Endothelial cell of umbilical vein (primary cell): ENCODE results near the gene ZNF423. TPM values are rescaled to one million over a fixed set of nuclear protein-coding genes. Genes with fewer than 3 reads are reported as not detected.

ENCODE experiments used
- BruUV-seq: library from RNA; stranded (reverse); fragments of 400-500 nt; replicated peaks from 2 replicates; lab custom pipeline; 2021; lab: Mats Ljungman, UMichigan
- CTCF ChIA-PET: fragments of 300-600, 350-600 bp; sonication (Branson Sonifier 250); formaldehyde crosslinking; loops from one replicate; lab custom pipeline; 2021; ENCODE audit warnings: antibody characterized with exemption, inconsistent platforms; lab: Charles Lee
- POLR2A ChIA-PET: fragments of 300-600, 350-600 bp; sonication (Branson Sonifier 250); formaldehyde crosslinking; loops from one replicate; lab custom pipeline; 2021; ENCODE audit warnings: antibody characterized with exemption, inconsistent platforms; lab: Charles Lee
- DNase-seq: peaks from one replicate; pipeline ENCODE4 v3.0.0-alpha.2; 2011; ENCODE audit warnings: low read depth, low spot score
- FAIRE-seq: peaks from 2 replicates; lab custom pipeline; 2011; peaks lifted over from hg19 to GRCh38; lab: Jason Lieb, UNC
- H2AFZ ChIP-seq: 2 replicates; pipeline ENCODE4 v1.6.0; 2012; ENCODE audit warnings: low read depth, low read length, control low read depth, inconsistent platforms
- H3K27ac ChIP-seq: 2 replicates; pipeline ENCODE4 v1.5.1; 2011; ENCODE audit warnings: low read depth, mild to moderate bottlenecking, control low read depth, low read length, moderate library complexity; ENCODE audit not compliant: insufficient read depth
- H3K27me3 ChIP-seq, 2 experiments: 2 replicates each; pipeline versions ENCODE4 v1.6.0 to v1.6.1; 2011; ENCODE audit warnings: low read length in 2 of 2, mixed read lengths in 1 of 2; ENCODE audit not compliant: control insufficient read depth in 2 of 2, insufficient read depth in 2 of 2
- H3K36me3 ChIP-seq, 2 experiments: 2 replicates in 1 of 2; 3 replicates in 1 of 2; pipeline ENCODE4 v1.5.1; 2011; ENCODE audit warnings: low read length in 2 of 2, mild to moderate bottlenecking in 1 of 2, moderate library complexity in 1 of 2; ENCODE audit not compliant: control insufficient read depth in 2 of 2, insufficient read depth in 2 of 2; ENCODE audit errors: extremely low read depth in 1 of 2
- H3K4me1 ChIP-seq: 3 replicates; pipeline ENCODE4 v1.5.1; 2011; ENCODE audit warnings: mild to moderate bottlenecking, low read length; ENCODE audit not compliant: control insufficient read depth, insufficient read depth; ENCODE audit errors: extremely low read depth
- H3K4me2 ChIP-seq: 2 replicates; pipeline ENCODE4 v1.6.1; 2011; ENCODE audit warnings: low read length, control low read depth, mixed read lengths; ENCODE audit not compliant: insufficient read depth
- H3K4me3 ChIP-seq, 3 experiments: fragments of 200-600 bp in 1 of 3; sonication (generic), shearing (Covaris generic) in 1 of 3; replicated peaks in 1 of 3; 2 replicates each; pipeline ENCODE4 v1.5.1; 2011 to 2016; ENCODE audit warnings: control low read depth in 3 of 3, low read length in 3 of 3, mild to moderate bottlenecking in 2 of 3, inconsistent platforms in 1 of 3, low read depth in 1 of 3, moderate library complexity in 1 of 3; ENCODE audit not compliant: insufficient read depth in 1 of 3
- H3K79me2 ChIP-seq: 2 replicates; pipeline ENCODE4 v1.6.0; 2012; ENCODE audit warnings: low read length, inconsistent platforms; ENCODE audit not compliant: control insufficient read depth, insufficient read depth
- H3K9ac ChIP-seq: replicated peaks from 2 replicates; pipeline ENCODE3; 2011; ENCODE audit warnings: low read length, control low read depth; ENCODE audit not compliant: insufficient read depth; ENCODE audit errors: extremely low read depth
- H3K9me1 ChIP-seq: replicated peaks from 3 replicates; pipeline ENCODE4 v1.6.0; 2011; ENCODE audit warnings: mild to moderate bottlenecking, low read length; ENCODE audit not compliant: control insufficient read depth, insufficient read depth; ENCODE audit errors: extremely low read depth
- H3K9me3 ChIP-seq: replicated peaks from 2 replicates; pipeline ENCODE4 v1.5.1; 2012; ENCODE audit warnings: low read length, inconsistent platforms; ENCODE audit not compliant: control insufficient read depth, insufficient read depth
- H4K20me1 ChIP-seq: replicated peaks from 2 replicates; pipeline ENCODE3; 2011; ENCODE audit warnings: mild to moderate bottlenecking, low read length; ENCODE audit not compliant: control insufficient read depth, insufficient read depth; ENCODE audit errors: extremely low read depth
- EZH2 ChIP-seq: IDR thresholded peaks from 2 replicates; pipeline ENCODE4 v1.6.1; 2012; ENCODE audit warnings: borderline replicate concordance, low read depth, mild to moderate bottlenecking, moderate library complexity, low read length, inconsistent platforms; ENCODE audit not compliant: severe bottlenecking
- POLR2AphosphoS5 ChIP-seq: IDR thresholded peaks from 2 replicates; pipeline ENCODE4 v1.6.1; 2012; ENCODE audit warnings: low read depth, mild to moderate bottlenecking, control low read depth, low read length, moderate library complexity; ENCODE audit not compliant: insufficient read depth
- dilution Hi-C: fragments of 300-500 bp; cut with MboI; formaldehyde crosslinking; loops from one replicate; pipeline ENCODE4 v1.15.0; 2019; ENCODE audit warnings: low sequenced_read_pairs; ENCODE audit not compliant: extremely low pct_ligation_motif_present
- intact Hi-C: fragments of 100-400 bp; cut with micrococcal nuclease; formaldehyde crosslinking; loops from one replicate; pipeline ENCODE4 v1.10.0; 2022
- polyA plus RNA-seq, 4 experiments: library from polyadenylated mRNA; depleted of rRNA in 3 of 4; stranded (reverse) in 3 of 4; unstranded in 1 of 4; fragments of >200 nt; gene quantifications; 2 replicates each; pipeline versions ENCODE4 v1.2.1 to v1.2.3, GENCODE V29; 2011 to 2012; ENCODE audit warnings: missing spikeins in 1 of 4
- total RNA-seq: library from RNA; stranded (reverse); gene quantifications from 2 replicates; pipeline ENCODE4 v1.2.3, GENCODE V29; 2021
- TF ChIP-seq, protein P1 (sequence below): IDR thresholded peaks from 2 replicates; pipeline ENCODE4 v1.6.1; 2011; ENCODE audit not compliant: insufficient read depth, insufficient read length

Gene ZNF423
- total and polyA plus RNA-seq, 2 donors (not counting 3 experiments of a cell fraction or from before 2014, with no cell fraction given): 2.2 to 8.1 TPM

DNA sequence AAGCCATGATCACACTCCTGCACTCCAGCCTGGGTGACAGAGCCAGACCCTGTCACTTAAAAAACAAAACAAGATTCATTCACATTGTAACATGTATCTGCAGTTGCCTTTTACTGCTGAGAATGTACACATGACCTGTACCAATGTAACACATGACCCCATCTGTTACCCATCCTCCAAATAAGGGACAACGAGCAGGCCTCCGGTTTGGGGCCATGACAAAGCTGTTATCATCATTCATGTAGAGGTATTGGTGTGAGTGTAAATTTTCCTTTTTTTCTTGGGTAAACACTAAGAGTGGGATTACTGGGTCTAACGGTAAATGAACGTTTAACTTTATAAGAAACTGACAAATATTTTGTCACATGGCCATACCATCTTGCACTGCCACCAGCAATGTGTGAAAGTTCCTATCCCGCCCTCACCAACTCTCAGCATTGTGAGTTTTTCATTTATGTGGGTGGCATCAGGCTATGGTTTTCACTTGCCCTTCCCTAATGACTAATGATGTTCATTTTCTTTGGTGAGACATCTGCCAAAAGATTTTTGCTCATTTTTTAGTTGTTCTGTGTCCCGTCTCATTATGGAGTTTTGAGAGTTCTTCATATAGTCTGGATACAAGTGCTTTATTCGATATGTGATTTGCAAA is 336.8 kb downstream of the ZNF423 start:
- intact Hi-C loops (no loop called here), dilution Hi-C loops (no loop called here)
- no peak for FAIRE-seq
- H4K20me1 ChIP-seq: no peaks in the 10 kb centered on the region
- no TSS peak for BruUV-seq
- H3K9me3 ChIP-seq: no peaks in the 10 kb centered on the region
- no peaks in the 10 kb centered on the region for H3K36me3 ChIP-seq
- H3K9me1 ChIP-seq: no peaks in the 10 kb centered on the region
- POLR2A ChIA-PET: no interaction called here
- no peaks in the 10 kb centered on the region for H3K27me3 ChIP-seq
- no peak overlapping the region for H2AFZ ChIP-seq
- H3K4me3 ChIP-seq: no peak overlapping the region
- no peak overlapping the region for H3K4me2 ChIP-seq
- H3K79me2 ChIP-seq: no peaks in the 10 kb centered on the region
- TF ChIP-seq POLR2AphosphoS5 (no peak), EZH2 (no peak)
- TF ChIP-seq, protein P1, sequence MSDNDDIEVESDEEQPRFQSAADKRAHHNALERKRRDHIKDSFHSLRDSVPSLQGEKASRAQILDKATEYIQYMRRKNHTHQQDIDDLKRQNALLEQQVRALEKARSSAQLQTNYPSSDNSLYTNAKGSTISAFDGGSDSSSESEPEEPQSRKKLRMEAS: no peak
- H3K4me1 ChIP-seq: no peaks in the 10 kb centered on the region
- DNase-seq: no peak
- no peak overlapping the region for H3K27ac ChIP-seq
- no peak overlapping the region for H3K9ac ChIP-seq
- CTCF ChIA-PET: no interaction called here

DNA sequence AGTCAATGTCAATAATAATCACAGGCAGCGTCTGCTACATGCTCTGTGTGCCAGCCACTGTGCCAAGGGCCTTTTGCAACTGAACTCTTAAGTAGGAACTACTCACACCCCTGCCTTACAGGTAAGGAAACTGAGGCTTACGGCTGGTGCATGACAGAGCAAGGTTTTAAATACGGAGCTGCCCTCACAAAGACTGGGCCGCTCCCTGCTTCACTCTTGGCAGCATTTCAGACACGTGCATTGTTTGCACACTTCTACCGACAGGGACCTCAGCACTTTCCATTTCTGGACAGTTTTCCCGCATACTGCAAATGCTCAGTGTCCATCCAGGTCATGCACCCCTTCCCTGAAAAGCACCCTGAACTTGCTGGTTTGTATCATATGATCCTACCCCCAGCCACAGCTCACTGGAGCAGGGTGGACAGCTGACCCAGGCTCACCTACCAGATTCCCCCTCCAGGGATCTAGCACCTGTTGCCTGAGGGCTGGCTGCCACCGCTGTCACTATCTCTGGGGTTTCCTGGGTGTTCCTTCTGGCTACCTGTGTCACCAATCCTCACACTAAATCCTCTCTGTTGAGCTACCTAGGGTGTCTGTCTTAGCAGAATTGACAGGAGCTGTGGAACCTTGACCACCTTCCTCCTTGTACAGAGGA is 339.4 kb downstream of the ZNF423 start:
- H4K20me1 ChIP-seq: no peaks in the 10 kb centered on the region
- FAIRE-seq (no peak), DNase-seq (no peak)
- BruUV-seq: no TSS peak
- CTCF ChIA-PET: no interaction called here
- H3K27me3 ChIP-seq: no peaks in the 10 kb centered on the region
- H3K4me1 ChIP-seq: no peaks in the 10 kb centered on the region
- POLR2A ChIA-PET: no interaction called here
- no peak overlapping the region for H3K27ac ChIP-seq
- no peaks in the 10 kb centered on the region for H3K9me1 ChIP-seq
- no peaks in the 10 kb centered on the region for H3K36me3 ChIP-seq
- dilution Hi-C loops: no loop called here
- no peak overlapping the region for H3K9ac ChIP-seq
- H3K9me3 ChIP-seq: no peaks in the 10 kb centered on the region
- no peak overlapping the region for H2AFZ ChIP-seq
- intact Hi-C loops: no loop called here
- no peak overlapping the region for H3K4me3 ChIP-seq
- no peak for TF ChIP-seq EZH2
- TF ChIP-seq, protein P1: no peak
- H3K79me2 ChIP-seq: no peaks in the 10 kb centered on the region
- no peak overlapping the region for H3K4me2 ChIP-seq
